HFF-Myc (cell line): Measurements from ENCODE around the gene PAK2.

ENCODE experiments used
- DNase-seq: peaks from one replicate; pipeline ENCODE4 v3.0.0-alpha.2; 2011; ENCODE audit warnings: low read depth; ENCODE audit errors: extremely low read depth
- H3K4me3 ChIP-seq: replicated peaks from 2 replicates; pipeline ENCODE4 v1.5.1; 2011; ENCODE audit warnings: low read depth, mild to moderate bottlenecking, control low read depth, low read length
- TF ChIP-seq, protein P1 (sequence below): IDR thresholded peaks from 2 replicates; pipeline ENCODE4 v1.5.1; 2012; ENCODE audit warnings: mild to moderate bottlenecking, low read depth, low read length, control low read depth; ENCODE audit errors: missing control alignments

PAK2 gene

GRCh38 chr3:196796317-196796716 lies 56.7 kb downstream of the PAK2 start:
- no peak overlapping the region for H3K4me3 ChIP-seq
- TF ChIP-seq, protein P1, sequence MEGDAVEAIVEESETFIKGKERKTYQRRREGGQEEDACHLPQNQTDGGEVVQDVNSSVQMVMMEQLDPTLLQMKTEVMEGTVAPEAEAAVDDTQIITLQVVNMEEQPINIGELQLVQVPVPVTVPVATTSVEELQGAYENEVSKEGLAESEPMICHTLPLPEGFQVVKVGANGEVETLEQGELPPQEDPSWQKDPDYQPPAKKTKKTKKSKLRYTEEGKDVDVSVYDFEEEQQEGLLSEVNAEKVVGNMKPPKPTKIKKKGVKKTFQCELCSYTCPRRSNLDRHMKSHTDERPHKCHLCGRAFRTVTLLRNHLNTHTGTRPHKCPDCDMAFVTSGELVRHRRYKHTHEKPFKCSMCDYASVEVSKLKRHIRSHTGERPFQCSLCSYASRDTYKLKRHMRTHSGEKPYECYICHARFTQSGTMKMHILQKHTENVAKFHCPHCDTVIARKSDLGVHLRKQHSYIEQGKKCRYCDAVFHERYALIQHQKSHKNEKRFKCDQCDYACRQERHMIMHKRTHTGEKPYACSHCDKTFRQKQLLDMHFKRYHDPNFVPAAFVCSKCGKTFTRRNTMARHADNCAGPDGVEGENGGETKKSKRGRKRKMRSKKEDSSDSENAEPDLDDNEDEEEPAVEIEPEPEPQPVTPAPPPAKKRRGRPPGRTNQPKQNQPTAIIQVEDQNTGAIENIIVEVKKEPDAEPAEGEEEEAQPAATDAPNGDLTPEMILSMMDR = no peak
- DNase-seq = no peak

DNA sequence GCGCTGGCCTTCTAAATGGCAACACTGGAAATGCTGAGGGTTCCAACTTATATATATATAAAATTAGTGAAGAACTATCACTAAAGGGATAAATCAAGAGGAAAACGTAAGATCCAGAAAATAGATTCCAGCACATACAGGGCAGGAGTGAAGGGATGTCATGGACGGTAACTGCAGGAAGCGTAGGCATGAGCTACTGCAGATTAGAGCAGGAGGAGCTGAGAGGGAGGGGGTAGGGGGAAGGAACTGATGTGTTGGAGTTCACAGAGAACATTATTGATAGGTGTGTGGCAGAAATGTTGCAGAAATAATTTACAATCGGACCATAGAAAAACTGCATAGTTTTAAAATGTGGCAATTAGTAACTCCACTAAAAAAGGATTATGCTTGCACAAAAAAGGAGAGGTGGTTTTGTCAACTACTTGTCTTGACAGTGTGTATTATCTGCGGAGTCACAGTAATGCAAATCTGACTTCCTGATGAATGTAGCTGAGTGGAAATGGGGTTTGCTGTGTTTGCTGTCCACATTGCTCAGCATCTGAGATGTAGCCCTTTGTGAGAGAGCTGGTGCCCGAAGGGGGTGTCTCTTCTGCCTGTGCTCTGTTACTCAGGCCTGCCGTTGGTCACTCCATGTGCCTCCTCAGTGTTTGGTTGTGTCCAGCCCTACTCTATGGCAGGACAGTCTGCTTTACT lies 61.2 kb downstream of the PAK2 start:
- no peak for DNase-seq
- no peak overlapping the region for H3K4me3 ChIP-seq
- TF ChIP-seq, protein P1 = no peak

DNA sequence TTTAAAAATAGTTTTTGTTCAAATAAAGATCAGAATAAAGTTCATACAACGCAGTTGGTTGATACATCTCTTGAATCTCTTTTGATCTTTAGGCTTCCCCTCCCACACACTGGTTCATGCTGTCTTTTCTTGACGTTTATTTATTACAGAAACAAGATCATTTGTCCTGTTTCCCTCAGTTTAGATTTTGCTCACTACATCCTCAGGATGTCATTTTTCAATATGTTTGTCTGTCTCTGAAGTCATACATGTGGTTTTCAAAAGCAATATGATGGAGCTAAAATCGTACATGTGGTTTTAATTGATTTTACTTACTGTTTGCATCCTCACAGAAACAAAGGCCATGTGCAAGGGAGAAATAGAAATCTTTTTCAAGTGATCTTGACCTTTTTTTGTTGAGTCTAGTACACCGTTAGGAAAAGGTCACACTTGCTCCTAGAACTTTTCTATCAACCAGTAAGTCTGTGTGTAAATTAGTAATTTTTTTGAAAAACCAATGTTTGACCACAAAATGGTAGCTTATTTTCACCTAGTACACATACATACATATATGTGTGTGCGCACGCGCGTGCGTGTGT lies 64.3 kb downstream of the PAK2 start:
- DNase-seq = no peak

DNA sequence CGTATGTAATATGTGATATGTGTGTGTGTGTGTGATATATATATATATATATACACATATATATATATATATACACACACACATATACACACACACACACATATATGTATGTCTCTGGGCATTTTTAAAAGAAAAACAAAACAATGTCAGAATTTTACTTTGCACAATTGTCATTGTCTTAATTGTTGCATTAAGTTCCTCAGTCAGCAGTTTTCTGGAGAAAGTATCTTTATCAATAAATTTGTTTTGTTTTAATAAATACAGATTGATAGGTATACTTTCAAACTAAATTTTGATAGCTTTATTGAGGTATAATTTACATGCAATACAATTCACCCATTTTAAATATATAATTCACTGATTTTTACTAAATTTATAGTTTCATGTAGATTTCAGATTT lies 65.1 kb downstream of the PAK2 start:
- no peak for DNase-seq
- no peak overlapping the region for H3K4me3 ChIP-seq
- TF ChIP-seq, protein P1 = no peak

More for the DNA sequence above, 64.3 kb downstream of the PAK2 start:
- TF ChIP-seq, protein P1 = no peak
- no peak overlapping the region for H3K4me3 ChIP-seq

- TF ChIP-seq, protein P1 = no peak
- no peak overlapping the region for H3K4me3 ChIP-seq
- DNase-seq = no peak
These were observed 71.4 kb downstream of the PAK2 start for GRCh38 chr3:196810963-196811581.

DNA sequence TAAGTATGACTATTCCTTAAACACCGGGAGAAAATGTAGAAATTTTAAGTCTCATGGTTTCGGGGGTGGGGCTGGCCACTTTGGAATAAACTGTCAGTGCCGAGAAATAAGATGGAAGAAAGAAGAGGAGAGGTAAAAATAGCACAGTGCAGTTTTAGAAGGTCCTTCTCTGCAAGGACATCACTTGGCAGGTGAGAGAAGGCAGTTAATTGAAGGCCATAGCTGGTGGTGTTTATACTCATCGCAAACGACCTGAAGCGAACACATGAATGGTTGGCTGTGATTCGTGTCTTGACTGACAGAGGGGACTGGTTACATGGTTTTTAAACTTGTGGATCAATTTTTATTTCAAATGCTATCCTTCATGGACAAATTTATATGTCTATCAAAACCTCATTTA lies 73.2 kb downstream of the PAK2 start:
- no peak for DNase-seq
- TF ChIP-seq, protein P1 = no peak
- H3K4me3 ChIP-seq = no peak overlapping the region

DNA sequence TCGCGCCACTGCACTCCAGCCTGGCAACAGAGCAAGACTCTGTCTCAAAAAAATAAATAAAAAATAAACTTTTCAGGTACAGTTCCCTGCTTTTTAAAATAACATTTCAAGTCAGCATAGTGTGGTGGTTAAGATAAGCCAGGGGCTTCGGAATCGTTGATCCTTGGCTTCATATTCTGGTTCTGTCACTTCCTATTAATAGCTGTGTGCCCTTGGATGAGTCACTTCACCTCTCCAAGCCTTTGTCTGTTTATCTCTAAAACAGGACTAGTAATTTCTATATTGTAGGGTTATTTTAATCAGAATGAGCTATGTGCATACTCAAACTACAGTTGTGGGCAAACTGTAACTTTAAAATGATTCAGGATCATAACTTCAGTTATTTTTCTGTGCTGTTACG lies 74.2 kb downstream of the PAK2 start:
- TF ChIP-seq, protein P1 = no peak
- no peak overlapping the region for H3K4me3 ChIP-seq
- DNase-seq = no peak
